Osteocyte (in vitro differentiated cells): ENCODE measurements around the gene LIG1. TPM values are rescaled to one million over a fixed set of nuclear protein-coding genes. Genes with fewer than 3 reads are reported as not detected.

ENCODE experiments used
- DNase-seq: peaks from one replicate; pipeline ENCODE4 v3.0.0; 2021; ENCODE audit warnings: mixed read lengths; ENCODE audit not compliant: unreplicated experiment; ENCODE audit errors: extremely low spot score
- H3K27ac Mint-ChIP-seq: one replicate; pipeline ENCODE4 v1.8.0; 2021; ENCODE audit warnings: mild to moderate bottlenecking, mixed read lengths; ENCODE audit not compliant: unreplicated experiment
- H3K27me3 Mint-ChIP-seq: one replicate; pipeline ENCODE4 v1.8.0; 2021; ENCODE audit warnings: mixed read lengths; ENCODE audit not compliant: unreplicated experiment
- H3K36me3 Mint-ChIP-seq: one replicate; pipeline ENCODE4 v1.8.0; 2021; ENCODE audit warnings: mixed read lengths; ENCODE audit not compliant: unreplicated experiment
- H3K4me1 Mint-ChIP-seq: one replicate; pipeline ENCODE4 v1.8.0; 2021; ENCODE audit warnings: mixed read lengths; ENCODE audit not compliant: unreplicated experiment
- H3K4me3 Mint-ChIP-seq: one replicate; pipeline ENCODE4 v1.8.0; 2021; ENCODE audit warnings: mild to moderate bottlenecking, moderate library complexity, mixed read lengths; ENCODE audit not compliant: unreplicated experiment
- H3K9me3 Mint-ChIP-seq: one replicate; pipeline ENCODE4 v1.8.0; 2021; ENCODE audit warnings: mixed read lengths; ENCODE audit not compliant: unreplicated experiment
- total RNA-seq: library from RNA; stranded (reverse); gene quantifications from 2 replicates; pipeline ENCODE4 v1.2.1, GENCODE V29; 2021
- TF ChIP-seq, protein P1 (sequence below): fragments of 200-600 bp; sonication (generic); IDR thresholded peaks from 2 replicates; pipeline ENCODE4 v1.5.0; 2021; ENCODE audit warnings: antibody characterized with exemption, mild to moderate bottlenecking, moderate library complexity

The LIG1 gene
- total RNA-seq, 1 donor from 2014 or later = 23.0 TPM

DNA sequence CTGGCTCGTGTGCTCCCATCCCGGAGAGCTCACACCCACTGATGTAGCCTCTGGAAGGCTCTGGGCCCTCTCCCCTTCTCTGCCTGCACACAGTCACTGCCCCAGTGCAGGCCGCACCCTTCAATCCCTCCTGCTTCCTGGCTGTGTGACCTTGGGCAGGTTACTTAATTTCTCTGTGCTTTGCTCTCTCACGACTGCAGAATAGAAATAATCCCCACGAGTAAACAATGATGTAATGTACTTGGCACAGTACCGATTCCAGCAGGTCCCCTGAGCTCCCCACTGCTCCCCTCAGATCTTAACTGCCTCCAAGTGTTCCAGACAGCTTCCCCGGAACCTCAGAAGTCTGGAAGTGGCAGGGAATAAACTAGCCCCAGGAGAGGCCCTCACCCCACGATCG is 16.1 kb downstream of the LIG1 start:
- Mint-ChIP-seq H3K27ac (peak overlapping the region; percentile 16), H3K4me1 (peaks cover 4% of the 10 kb centered on the region), H3K9me3 (no peaks in the 10 kb centered on the region), H3K4me3 (no peak overlapping the region), H3K27me3 (no peaks in the 10 kb centered on the region), H3K36me3 (peaks cover 15% of the 10 kb centered on the region)
- no peak for DNase-seq
- TF ChIP-seq, protein P1, sequence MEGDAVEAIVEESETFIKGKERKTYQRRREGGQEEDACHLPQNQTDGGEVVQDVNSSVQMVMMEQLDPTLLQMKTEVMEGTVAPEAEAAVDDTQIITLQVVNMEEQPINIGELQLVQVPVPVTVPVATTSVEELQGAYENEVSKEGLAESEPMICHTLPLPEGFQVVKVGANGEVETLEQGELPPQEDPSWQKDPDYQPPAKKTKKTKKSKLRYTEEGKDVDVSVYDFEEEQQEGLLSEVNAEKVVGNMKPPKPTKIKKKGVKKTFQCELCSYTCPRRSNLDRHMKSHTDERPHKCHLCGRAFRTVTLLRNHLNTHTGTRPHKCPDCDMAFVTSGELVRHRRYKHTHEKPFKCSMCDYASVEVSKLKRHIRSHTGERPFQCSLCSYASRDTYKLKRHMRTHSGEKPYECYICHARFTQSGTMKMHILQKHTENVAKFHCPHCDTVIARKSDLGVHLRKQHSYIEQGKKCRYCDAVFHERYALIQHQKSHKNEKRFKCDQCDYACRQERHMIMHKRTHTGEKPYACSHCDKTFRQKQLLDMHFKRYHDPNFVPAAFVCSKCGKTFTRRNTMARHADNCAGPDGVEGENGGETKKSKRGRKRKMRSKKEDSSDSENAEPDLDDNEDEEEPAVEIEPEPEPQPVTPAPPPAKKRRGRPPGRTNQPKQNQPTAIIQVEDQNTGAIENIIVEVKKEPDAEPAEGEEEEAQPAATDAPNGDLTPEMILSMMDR = no peak

DNA sequence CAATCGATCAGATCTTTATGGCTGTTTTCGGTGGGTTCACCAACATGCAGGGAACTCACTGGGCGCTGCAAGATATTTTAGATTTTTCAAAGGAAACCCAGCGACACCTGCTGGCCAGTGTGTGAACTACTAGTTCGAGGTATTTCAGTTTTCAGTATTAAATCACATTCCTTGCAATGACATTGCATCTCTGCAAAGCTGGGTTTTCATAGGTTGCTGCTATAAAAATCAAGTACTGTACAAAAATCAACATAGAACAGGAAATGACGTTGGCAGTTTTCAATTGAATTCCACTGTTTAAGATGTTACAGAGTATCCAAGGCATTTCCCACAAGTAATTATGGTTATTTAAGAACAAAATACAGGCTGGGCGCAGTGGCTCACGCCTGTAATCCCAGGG is 17.6 kb downstream of the LIG1 start:
- no peak for DNase-seq
- Mint-ChIP-seq H3K27me3 (no peaks in the 10 kb centered on the region), H3K4me3 (peak overlapping the region; percentile 59), H3K36me3 (peaks cover 5% of the 10 kb centered on the region), H3K27ac (peak overlapping the region; percentile 93), H3K4me1 (peaks cover 4% of the 10 kb centered on the region), H3K9me3 (no peaks in the 10 kb centered on the region)
- TF ChIP-seq, protein P1 = peak; percentile 82

- no peaks in the 10 kb centered on the region for H3K27me3 Mint-ChIP-seq
- H3K4me3 Mint-ChIP-seq = no peak overlapping the region
- peaks cover 4% of the 10 kb centered on the region for H3K4me1 Mint-ChIP-seq
- DNase-seq = no peak
- H3K9me3 Mint-ChIP-seq = no peaks in the 10 kb centered on the region
- TF ChIP-seq, protein P1 = no peak
- H3K36me3 Mint-ChIP-seq = peaks cover 5% of the 10 kb centered on the region
- H3K27ac Mint-ChIP-seq = no peak overlapping the region
Observed at GRCh38 chr19:48149430-48149829, 20.7 kb downstream of the LIG1 start.

GRCh38 chr19:48148576-48148975 is 21.6 kb downstream of the LIG1 start:
- Mint-ChIP-seq H3K27me3 (no peaks in the 10 kb centered on the region), H3K27ac (no peak overlapping the region), H3K4me3 (no peak overlapping the region), H3K4me1 (peaks cover 4% of the 10 kb centered on the region), H3K36me3 (peaks cover 10% of the 10 kb centered on the region), H3K9me3 (no peaks in the 10 kb centered on the region)
- TF ChIP-seq, protein P1 = no peak
- DNase-seq = no peak

DNA sequence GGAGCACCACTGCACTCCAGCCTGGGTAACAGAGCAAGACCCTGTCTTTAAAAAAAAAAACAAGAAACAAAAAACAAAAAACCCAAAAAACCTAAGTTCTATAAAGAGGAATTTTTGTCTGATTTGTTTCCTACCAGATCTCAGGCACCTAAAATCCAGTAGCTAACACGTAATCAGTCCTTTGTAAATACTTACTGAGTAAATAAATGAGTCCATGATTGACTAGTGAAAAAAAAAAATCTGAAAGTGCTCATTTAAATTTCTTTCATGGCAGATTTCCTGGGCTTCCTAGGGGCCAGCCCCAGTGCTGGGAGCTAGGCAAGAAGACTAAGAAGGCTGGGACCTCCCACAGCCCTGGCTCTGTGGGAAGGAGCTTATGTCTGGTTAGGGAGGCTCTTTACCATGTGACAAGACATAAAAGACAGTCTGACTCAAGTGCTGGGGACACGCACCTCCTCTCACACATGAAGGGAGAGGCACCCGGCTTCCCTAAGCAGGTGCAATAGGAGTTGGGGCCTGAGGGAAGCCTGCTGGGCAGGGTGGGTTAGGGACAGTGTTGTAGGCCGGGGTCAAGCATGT is 22.5 kb downstream of the LIG1 start:
- TF ChIP-seq, protein P1 = no peak
- H3K36me3 Mint-ChIP-seq = peaks cover 10% of the 10 kb centered on the region

More for the DNA sequence above, 22.5 kb downstream of the LIG1 start:
- no peaks in the 10 kb centered on the region for H3K27me3 Mint-ChIP-seq
- DNase-seq = no peak
- no peak overlapping the region for H3K4me3 Mint-ChIP-seq
- H3K9me3 Mint-ChIP-seq = no peaks in the 10 kb centered on the region
- peaks cover 2% of the 10 kb centered on the region for H3K4me1 Mint-ChIP-seq
- no peak overlapping the region for H3K27ac Mint-ChIP-seq
